ENCODE results near the gene FAM171A1.
"Not testable (repeated sequence)": the region's sequence is repeated elsewhere in the genome, so short reads cannot be mapped to it uniquely, and the experiment has no call there.

Gene FAM171A1

GRCh38 chr10:15320522-15321203 lies 50.4 kb downstream of the FAM171A1 start:
- no peak for DNase-seq (ENCODE audit: extremely low read depth in 1 of 2, low read depth in 1 of 2)

GRCh38 chr10:15320118-15320517 lies 51.0 kb downstream of the FAM171A1 start:
- DNase-seq (ENCODE audit: extremely low read depth in 1 of 2, low read depth in 1 of 2), result no peak

GRCh38 chr10:15316871-15317464 lies 54.1 kb downstream of the FAM171A1 start:
- DNase-seq (ENCODE audit: extremely low read depth in 1 of 2, low read depth in 1 of 2), result no peak

- no peak for DNase-seq (ENCODE audit: extremely low read depth in 1 of 2, low read depth in 1 of 2)
These were observed 54.9 kb downstream of the FAM171A1 start for GRCh38 chr10:15316145-15316544.

- no peak for DNase-seq (ENCODE audit: extremely low read depth in 1 of 2, low read depth in 1 of 2)
These were observed 55.8 kb downstream of the FAM171A1 start for GRCh38 chr10:15315286-15315685.

- DNase-seq (ENCODE audit: extremely low read depth in 1 of 2, low read depth in 1 of 2), result no peak
These were observed 56.5 kb downstream of the FAM171A1 start for GRCh38 chr10:15314482-15315045.

- no peak for DNase-seq (ENCODE audit: extremely low read depth in 1 of 2, low read depth in 1 of 2)
These were observed 57.2 kb downstream of the FAM171A1 start for GRCh38 chr10:15313843-15314242.

- no peak for DNase-seq (ENCODE audit: extremely low read depth in 1 of 2, low read depth in 1 of 2)
These were observed 58.0 kb downstream of the FAM171A1 start for GRCh38 chr10:15313047-15313446.

- DNase-seq (ENCODE audit: extremely low read depth in 1 of 2, low read depth in 1 of 2), result no peak
These were observed 59.4 kb downstream of the FAM171A1 start for GRCh38 chr10:15311569-15312280.

GRCh38 chr10:15310776-15311568 lies 60.1 kb downstream of the FAM171A1 start:
- no peak for DNase-seq (ENCODE audit: extremely low read depth in 1 of 2, low read depth in 1 of 2)

- DNase-seq (ENCODE audit: extremely low read depth in 1 of 2, low read depth in 1 of 2), result no peak
These were observed 61.9 kb downstream of the FAM171A1 start for GRCh38 chr10:15309221-15309620.

GRCh38 chr10:15306735-15307280 lies 64.3 kb downstream of the FAM171A1 start:
- no peak for DNase-seq (ENCODE audit: extremely low read depth in 1 of 2, low read depth in 1 of 2)

- DNase-seq (ENCODE audit: extremely low read depth in 1 of 2, low read depth in 1 of 2), result no peak
These were observed 65.5 kb downstream of the FAM171A1 start for GRCh38 chr10:15305634-15306033.

GRCh38 chr10:15305161-15305560 lies 65.9 kb downstream of the FAM171A1 start:
- no peak for DNase-seq (ENCODE audit: extremely low read depth in 1 of 2, low read depth in 1 of 2)

- DNase-seq (ENCODE audit: extremely low read depth in 1 of 2, low read depth in 1 of 2), result not testable (repeated sequence)
These were observed 68.7 kb downstream of the FAM171A1 start for GRCh38 chr10:15302188-15302956.

GRCh38 chr10:15300697-15301096 lies 70.4 kb downstream of the FAM171A1 start:
- DNase-seq (ENCODE audit: extremely low read depth in 1 of 2, low read depth in 1 of 2), result no peak

- no peak for DNase-seq (ENCODE audit: extremely low read depth in 1 of 2, low read depth in 1 of 2)
These were observed 70.9 kb downstream of the FAM171A1 start for GRCh38 chr10:15300145-15300544.

- DNase-seq (ENCODE audit: extremely low read depth in 1 of 2, low read depth in 1 of 2), result no peak
These were observed 74.4 kb downstream of the FAM171A1 start for GRCh38 chr10:15296701-15297100.

GRCh38 chr10:15295537-15296325 lies 75.4 kb downstream of the FAM171A1 start:
- DNase-seq (ENCODE audit: extremely low read depth in 1 of 2, low read depth in 1 of 2), result no peak

All from stimulated activated CD8-positive, alpha-beta memory T cell treated with anti-CD3 and anti-CD28 coated beads, Interleukin-7, amount 100 ng/mL, for 48 hours (primary cell).